HFFc6 (cell line): ENCODE data around the gene IGFBP3. TPM values are rescaled to one million over a fixed set of nuclear protein-coding genes. Genes with fewer than 3 reads are reported as not detected.

Experiments
- DNase-seq: peaks from one replicate; pipeline ENCODE4 v3.0.0-alpha.2; 2018
- H3K27ac Mint-ChIP-seq: 2 replicates; pipeline ENCODE4 v1.8.0; 2020; ENCODE audit warnings: mild to moderate bottlenecking, mixed read lengths
- H3K27me3 Mint-ChIP-seq: 2 replicates; pipeline ENCODE4 v1.8.0; 2021; ENCODE audit warnings: mild to moderate bottlenecking, moderate library complexity, mixed read lengths; ENCODE audit not compliant: insufficient read depth
- H3K36me3 Mint-ChIP-seq: 2 replicates; pipeline ENCODE4 v1.8.0; 2021; ENCODE audit warnings: low read depth, mixed read lengths
- H3K4me1 Mint-ChIP-seq: 2 replicates; pipeline ENCODE4 v1.8.0; 2020; ENCODE audit warnings: low read depth, mixed read lengths
- H3K4me3 Mint-ChIP-seq: 2 replicates; pipeline ENCODE4 v1.8.0; 2020; ENCODE audit warnings: mild to moderate bottlenecking, moderate library complexity, mixed read lengths
- H3K9me3 Mint-ChIP-seq: 2 replicates; pipeline ENCODE4 v1.8.0; 2020; ENCODE audit warnings: mild to moderate bottlenecking, mixed read lengths
- CTCF ChIP-seq: fragments of 200-600 bp; sonication (generic); IDR thresholded peaks from 2 replicates; pipeline ENCODE4 v1.5.0; 2021; ENCODE audit warnings: antibody characterized with exemption, mild to moderate bottlenecking
- total RNA-seq, 6 experiments: library from RNA; stranded (reverse); fragmentation: NEBNext Ultra II Directional; extraction: Animal tissue kit (Norgen Biotek cat#: 25700); gene quantifications; 2 replicates in 1 of 6; 3 replicates in 5 of 6; pipeline ENCODE4 v1.2.3, GENCODE V29; 2021

IGFBP3 gene
- total RNA-seq, 6 experiments from 2014 or later: 797 to 983 (median 926) TPM

- Mint-ChIP-seq H3K4me3 (peak within 1 kb of the TSS; percentile 75), H3K9me3 (no peaks in the 10 kb centered on the region), H3K27ac (no peak within 1 kb of the TSS), H3K27me3 (peaks cover 11% of the 10 kb centered on the region), H3K4me1 (peaks cover 17% of the 10 kb centered on the region), H3K36me3 (no peaks in the 10 kb centered on the region)
- no peak for TF ChIP-seq CTCF
- no peak for DNase-seq
These were observed 32.7 kb downstream of the IGFBP3 start, which contains the start of gene IGFBP1 for GRCh38 chr7:45888185-45888992. TSS of gene IGFBP1 (plus strand) at chr7:45888488. CDS start at chr7:45888653, 165 bp downstream.

- peaks cover 25% of the 10 kb centered on the region for H3K4me1 Mint-ChIP-seq
- DNase-seq: no peak
- no peak overlapping the region for H3K27ac Mint-ChIP-seq
- no peak for TF ChIP-seq CTCF
- no peaks in the 10 kb centered on the region for H3K9me3 Mint-ChIP-seq
- H3K4me3 Mint-ChIP-seq: no peak overlapping the region
- peaks cover 11% of the 10 kb centered on the region for H3K27me3 Mint-ChIP-seq
- H3K36me3 Mint-ChIP-seq: no peaks in the 10 kb centered on the region
These were observed 34.0 kb downstream of the IGFBP3 start for GRCh38 chr7:45886931-45887667.

GRCh38 chr7:45885264-45885882 is 35.7 kb downstream of the IGFBP3 start:
- peaks cover 11% of the 10 kb centered on the region; the same call in 1 of the 2 replicates for H3K27me3 Mint-ChIP-seq
- peaks cover 28% of the 10 kb centered on the region for H3K4me1 Mint-ChIP-seq
- no peak for DNase-seq
- H3K9me3 Mint-ChIP-seq: no peaks in the 10 kb centered on the region
- H3K36me3 Mint-ChIP-seq: no peaks in the 10 kb centered on the region
- H3K4me3 Mint-ChIP-seq: no peak overlapping the region
- TF ChIP-seq CTCF: no peak
- peak overlapping the region; percentile 48 for H3K27ac Mint-ChIP-seq

GRCh38 chr7:45884136-45884535 is 36.9 kb downstream of the IGFBP3 start:
- peaks cover 11% of the 10 kb centered on the region; the same call in 1 of the 2 replicates for H3K27me3 Mint-ChIP-seq
- no peak for DNase-seq
- H3K4me1 Mint-ChIP-seq: peaks cover 28% of the 10 kb centered on the region
- no peak for TF ChIP-seq CTCF
- peaks cover 5% of the 10 kb centered on the region for H3K9me3 Mint-ChIP-seq
- H3K36me3 Mint-ChIP-seq: peaks cover 4% of the 10 kb centered on the region; the same call in 1 of the 2 replicates
- H3K4me3 Mint-ChIP-seq: no peak overlapping the region
- no peak overlapping the region for H3K27ac Mint-ChIP-seq

- Mint-ChIP-seq H3K4me3 (no peak overlapping the region), H3K27me3 (peaks cover 7% of the 10 kb centered on the region; the same call in 1 of the 2 replicates), H3K4me1 (peaks cover 28% of the 10 kb centered on the region), H3K36me3 (peaks cover 21% of the 10 kb centered on the region), H3K27ac (no peak overlapping the region), H3K9me3 (peaks cover 21% of the 10 kb centered on the region)
- DNase-seq: no peak
- no peak for TF ChIP-seq CTCF
These were observed 38.6 kb downstream of the IGFBP3 start for GRCh38 chr7:45882465-45882810.
